Activated CD4-positive, CD25-positive, alpha-beta regulatory T cell treated with anti-CD3 and anti-CD28 coated beads, Interleukin-2, amount 50 U/mL, for 16 hours (primary cell): ENCODE data around the gene SMIM9.
"Not testable (repeated sequence)": the region's sequence is repeated elsewhere in the genome, so short reads cannot be mapped to it uniquely, and the experiment has no call there.

Source experiments
- DNase-seq: peaks from one replicate; pipeline ENCODE4 v3.0.0-alpha.2; 2020; ENCODE audit warnings: low read depth, low spot score

SMIM9 gene

DNA sequence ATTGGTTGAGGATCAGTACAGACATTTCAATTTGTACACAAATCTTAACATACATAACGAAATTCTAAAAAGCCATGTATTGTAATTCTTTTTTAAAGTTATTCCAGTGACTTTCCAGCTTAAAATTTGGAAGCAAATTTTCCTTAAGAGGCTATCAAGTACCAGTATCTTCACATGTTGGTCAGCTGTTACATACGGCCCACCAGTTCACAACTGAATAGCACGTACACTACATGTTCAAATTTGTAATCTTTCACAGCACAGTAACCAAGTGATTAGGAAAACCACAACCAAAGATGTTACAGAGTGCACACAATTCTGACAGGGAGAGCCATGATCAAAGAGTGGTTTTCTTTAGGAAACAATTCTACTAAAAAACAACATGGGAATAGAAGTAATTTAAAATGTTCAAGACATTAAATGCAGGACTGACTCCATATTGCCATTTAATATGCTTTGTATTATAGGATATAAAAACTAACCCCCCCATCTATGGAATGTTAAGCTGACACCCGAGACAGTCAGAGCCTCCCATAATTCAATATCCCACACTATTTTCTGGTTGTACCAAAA, 18.1 kb downstream of the SMIM9 start:
- DNase-seq: not testable (repeated sequence)

GRCh38 chrX:154815274-154815818, 19.1 kb downstream of the SMIM9 start:
- no peak for DNase-seq

GRCh38 chrX:154813801-154814200, 20.7 kb downstream of the SMIM9 start:
- no peak for DNase-seq

DNA sequence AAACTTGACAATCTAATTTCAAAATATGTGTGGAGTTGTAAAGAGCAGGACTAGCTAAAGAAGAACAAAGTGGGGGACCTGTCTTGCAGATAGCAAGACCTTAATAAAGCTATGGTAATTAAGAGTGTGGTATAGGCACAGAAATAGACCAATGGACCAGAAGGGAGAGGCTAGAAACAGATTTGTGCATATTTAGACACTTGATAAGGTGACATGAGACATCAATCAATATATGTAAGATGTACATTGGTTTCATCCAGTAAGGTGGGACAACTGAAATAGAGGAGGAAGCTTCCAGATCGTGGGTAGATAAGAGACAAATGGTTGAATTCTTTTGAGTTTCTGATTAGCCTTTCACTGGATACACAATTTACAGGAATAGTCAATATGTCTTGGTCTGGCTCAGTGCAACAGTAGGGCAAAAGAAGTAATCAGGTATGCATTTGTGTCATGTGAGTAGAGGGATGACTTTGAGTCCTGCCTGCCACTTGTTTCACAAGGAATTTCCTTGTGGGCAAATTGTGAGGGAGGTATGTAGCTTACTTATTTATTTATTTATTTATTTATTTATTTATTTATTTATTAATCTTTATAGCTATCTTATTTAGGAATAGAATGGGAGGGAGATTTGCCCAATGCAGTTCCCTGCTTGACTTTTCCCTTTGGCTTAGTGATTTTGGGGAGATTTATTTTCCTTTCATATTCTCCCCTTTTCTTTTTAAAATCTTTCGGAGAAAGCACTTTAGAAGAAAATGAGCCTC, 21.9 kb downstream of the SMIM9 start:
- no peak for DNase-seq

- DNase-seq: no peak
Observed at GRCh38 chrX:154809939-154810665, 24.4 kb downstream of the SMIM9 start.

DNA sequence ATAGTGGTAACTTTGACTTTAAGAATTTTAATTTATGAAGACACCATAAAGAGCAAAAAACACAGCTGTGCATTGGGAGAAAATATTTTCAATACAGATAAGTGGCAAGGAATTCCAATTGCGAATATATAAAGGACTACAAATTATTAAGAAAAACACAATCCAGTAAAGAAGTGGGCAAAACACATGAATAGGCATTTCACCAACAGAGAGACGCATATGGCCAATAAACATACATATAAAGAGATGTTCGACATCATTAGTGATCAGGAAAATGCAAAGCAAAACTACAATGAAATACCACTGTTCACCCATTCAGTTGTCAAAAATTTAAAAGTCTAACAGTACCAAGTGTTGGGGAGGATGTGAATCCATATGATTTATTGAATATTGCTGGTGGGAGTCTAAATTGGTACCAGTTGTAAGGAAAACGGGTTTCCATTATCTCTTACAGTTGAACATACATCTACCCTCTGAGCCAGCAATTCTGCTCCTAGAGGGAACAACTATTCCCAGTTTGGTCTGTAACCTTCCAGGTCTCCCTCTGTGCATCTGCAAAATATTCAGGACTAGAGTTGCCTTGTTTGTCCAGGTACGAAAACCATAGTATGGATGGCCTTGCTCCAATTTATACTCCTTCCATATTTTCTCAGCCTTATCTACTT, 27.5 kb downstream of the SMIM9 start:
- DNase-seq: no peak

GRCh38 chrX:154805696-154806091, 28.8 kb downstream of the SMIM9 start:
- no peak for DNase-seq

DNA sequence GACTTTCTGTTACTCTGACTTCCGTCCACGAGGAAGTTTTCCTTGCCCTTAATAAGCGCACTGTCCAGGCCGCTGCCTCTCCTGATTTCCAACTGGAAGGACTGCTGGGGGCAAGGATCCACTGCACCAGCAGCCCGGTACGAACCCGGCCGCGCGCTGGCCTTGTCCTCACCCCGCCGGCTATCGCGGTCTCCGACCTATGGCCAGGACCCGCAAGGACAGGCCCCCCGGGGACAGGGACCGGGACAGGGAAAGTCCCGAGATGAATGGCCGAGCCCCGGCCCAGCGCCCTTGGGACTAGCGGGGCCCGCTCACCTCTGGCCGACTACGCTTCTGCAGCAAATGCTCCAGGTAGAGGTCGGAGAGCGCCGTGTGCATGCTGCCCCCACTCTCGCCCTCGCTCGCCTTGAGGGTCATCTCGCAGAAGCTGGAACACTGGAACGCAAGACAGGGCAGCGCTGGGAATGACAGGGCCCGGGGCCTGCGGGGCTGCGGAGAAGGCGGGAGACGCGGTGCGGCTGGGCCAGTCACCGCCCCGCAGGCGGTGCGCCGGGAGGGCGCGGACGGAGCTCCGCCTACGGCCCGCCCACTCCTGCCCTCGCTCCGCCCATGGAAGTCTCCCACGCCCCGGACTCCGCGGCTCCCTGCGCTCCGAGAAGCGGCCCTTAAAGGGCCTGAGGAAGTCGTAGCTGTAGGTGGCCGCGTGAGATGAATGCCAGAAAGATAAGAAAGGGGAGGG, 29.3 kb downstream of the SMIM9 start, which contains the start of gene MPP1:
Gene MPP1, minus strand, starts transcription at position 529 of the 739 bp plus-strand sequence. Its CDS starts 112 bp downstream, at position 417.
- peak; percentile 28 for DNase-seq

DNA sequence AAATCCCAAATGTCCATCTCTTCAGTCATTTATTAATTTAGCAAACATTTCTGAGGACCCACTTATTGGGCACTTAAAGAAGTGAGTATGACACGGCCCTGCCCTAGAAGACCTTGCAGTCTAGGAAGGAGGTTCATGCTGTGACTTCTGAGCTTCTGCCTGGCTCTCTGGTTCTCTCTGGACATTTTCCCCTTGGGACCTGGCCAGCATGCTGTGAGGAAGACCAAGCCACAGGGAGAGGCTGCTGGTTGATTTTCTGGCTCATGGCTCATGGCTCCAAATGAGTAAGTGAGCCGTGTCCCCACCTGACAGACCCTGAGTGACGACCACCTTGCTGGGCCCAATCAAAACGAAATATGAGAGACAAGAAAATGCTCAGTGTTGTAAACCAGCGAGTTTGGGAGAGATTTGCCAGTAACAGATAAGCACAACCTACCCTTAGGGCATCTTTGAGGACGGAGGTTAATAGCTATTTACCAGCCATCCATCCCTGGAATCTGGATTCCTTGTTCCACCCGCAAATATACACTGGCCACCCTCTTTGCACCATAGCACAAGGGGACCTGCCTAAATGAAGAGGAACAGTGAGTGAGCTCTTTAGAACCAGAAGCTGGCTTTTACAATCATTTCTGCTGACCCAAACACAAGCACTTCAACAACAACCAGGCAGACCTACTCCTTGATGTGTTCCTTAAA, 30.1 kb downstream of the SMIM9 start:
- no peak for DNase-seq

DNA sequence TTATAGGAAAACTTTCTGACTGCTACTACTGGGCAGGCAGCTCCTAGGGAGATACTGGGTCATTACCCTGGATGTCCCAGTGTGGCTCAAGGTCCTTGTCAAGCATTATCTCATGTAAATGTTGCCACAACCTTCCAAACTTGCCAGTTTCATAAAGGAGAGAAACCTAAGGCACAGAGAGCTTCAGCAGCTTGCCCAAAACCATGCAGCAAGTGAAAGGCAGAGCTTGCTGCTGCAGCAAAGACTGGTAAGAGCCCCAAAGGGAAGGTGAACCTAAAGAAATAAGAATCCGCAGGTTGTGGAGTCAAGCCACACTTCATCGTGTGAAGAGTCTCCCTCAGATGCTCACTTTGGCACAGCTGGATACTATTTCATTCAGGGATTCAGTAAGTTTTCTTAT, 31.5 kb downstream of the SMIM9 start:
- DNase-seq: no peak

- DNase-seq: no peak
Observed at GRCh38 chrX:154800478-154801210, 33.8 kb downstream of the SMIM9 start.

DNA sequence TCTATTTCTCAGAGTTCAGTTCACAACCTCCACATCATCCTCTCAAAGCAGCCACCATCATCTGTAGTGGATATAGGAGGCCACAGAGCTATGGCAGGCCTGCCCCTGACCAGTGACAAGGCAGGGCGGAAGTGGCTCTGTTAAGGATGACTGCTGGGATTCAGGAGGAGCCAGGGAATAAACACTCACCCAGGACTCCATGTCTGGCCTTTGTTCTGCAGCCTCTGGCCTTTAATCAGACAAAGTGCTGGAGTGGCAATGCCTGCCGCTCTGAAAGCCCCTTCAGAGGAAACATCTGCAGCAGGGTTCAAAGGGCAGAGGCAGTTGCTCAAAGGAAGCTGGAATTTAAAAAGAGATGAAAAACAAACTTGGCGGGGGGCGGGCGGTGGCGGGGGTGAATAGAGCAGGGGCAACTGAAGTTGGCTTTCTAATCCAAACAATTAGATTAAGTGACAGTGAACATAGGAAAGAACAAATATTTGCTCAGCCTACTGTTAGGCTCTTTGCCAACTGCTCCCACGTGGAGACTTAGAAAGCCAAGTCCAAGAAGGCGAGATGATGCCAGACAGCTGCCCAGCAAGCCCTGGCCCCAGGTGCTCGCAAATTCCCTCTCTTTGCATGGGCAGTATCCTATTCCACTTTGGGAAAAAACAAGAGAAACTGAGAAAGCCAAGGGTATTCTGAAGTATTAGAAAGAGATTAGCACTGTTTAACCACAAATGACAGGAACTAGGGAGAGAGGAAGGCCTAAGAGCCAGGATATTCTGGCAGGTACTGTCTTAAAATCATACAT, 34.7 kb downstream of the SMIM9 start:
- no peak for DNase-seq

GRCh38 chrX:154797006-154797405, 37.5 kb downstream of the SMIM9 start:
- DNase-seq: no peak

- no peak for DNase-seq
Observed at GRCh38 chrX:154795016-154795415, 39.4 kb downstream of the SMIM9 start.

DNA sequence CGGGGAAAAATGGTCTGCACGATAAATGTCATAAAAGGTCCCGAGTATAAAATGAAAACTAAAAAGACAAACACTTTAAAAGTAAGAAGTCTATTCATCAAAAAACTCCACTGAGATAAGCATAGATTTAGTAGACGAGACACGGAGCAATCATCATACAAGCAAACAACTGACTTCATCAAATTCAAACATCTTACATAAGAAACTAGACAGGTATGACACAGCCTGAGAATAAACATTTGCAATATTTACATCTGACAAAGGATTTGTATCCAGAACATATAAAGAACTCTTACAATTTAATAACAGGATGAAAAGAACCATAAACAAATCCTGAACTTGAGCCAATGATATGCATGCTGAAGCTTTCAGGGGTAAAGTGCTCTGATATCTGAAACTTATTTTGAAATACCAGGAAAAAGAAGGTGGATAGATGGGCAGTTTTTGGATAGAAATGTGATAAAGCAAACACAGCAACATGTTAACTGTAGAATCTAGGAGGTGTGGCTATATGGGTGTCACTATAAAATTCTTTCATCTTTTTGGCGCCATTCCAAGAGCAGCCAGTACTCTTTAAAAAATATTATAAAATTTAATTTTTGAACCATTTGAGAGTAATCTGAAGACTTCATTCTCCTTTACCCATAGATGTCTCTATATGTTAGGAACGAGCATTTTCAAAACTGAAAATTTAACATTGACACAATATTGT, 41.2 kb downstream of the SMIM9 start:
- DNase-seq: no peak

GRCh38 chrX:154791939-154792338, 42.5 kb downstream of the SMIM9 start:
- no peak for DNase-seq

- no peak for DNase-seq
Observed at GRCh38 chrX:154791467-154791866, 43.0 kb downstream of the SMIM9 start.

DNA sequence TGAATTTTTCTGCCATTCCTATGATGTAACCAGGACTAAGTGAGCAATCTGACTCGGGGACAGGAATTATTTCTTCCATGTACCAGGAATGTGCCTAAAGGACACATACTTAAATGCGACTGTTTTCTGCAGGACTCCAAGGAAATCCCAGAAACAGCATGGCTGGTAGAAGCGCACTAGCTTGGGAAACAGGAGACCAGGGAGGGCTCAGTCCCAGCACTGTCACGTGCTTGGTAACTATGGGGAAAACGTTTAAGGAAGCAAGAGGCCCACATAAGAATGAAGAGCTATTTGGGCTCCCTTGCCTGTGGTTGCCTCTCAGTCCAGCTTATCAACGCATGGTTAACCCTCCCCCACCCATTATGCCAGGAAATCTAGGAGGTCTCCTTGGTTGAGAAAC, 48.7 kb downstream of the SMIM9 start:
- DNase-seq: no peak
